ENCODE data around the gene AMBRA1.

DNA sequence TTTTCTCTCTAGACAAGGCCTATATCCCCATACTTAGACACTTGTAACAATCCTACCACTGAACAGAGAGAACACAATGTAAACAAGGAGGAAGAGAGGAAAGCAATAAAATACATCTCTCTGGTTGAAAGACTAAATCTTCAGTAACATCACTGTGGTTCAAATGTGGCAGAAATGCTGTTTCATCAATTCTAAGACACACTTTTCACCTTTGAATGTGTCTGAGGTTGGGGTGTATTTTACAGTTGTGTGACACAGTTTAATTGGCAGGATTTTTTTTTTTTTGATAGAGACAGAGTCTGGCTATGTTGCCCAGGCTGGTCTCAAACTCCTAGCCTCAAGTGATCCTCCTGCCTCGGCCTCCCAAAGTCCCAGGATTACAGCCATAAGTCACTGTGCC lies 79.5 kb downstream of the AMBRA1 start:
- TF ChIP-seq, protein P1, sequence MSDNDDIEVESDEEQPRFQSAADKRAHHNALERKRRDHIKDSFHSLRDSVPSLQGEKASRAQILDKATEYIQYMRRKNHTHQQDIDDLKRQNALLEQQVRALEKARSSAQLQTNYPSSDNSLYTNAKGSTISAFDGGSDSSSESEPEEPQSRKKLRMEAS (IDR thresholded peaks at IDR 0.05; ENCODE audit: low read depth): no peak
- TF ChIP-seq GABPA (IDR thresholded peaks at IDR 0.05; ENCODE audit: low read depth) (no peak), SIN3A (IDR thresholded peaks at IDR 0.05; ENCODE audit: borderline replicate concordance, low read depth, low read length) (no peak), YY1 (IDR thresholded peaks at IDR 0.05; ENCODE audit: low read depth) (no peak), EZH2phosphoT487 (IDR thresholded peaks at IDR 0.05; ENCODE audit: borderline replicate concordance, low read depth) (no peak), FOXM1 (IDR thresholded peaks at IDR 0.05; ENCODE audit: low read depth) (no peak), TAF1 (IDR thresholded peaks at IDR 0.05; ENCODE audit: borderline replicate concordance, low read depth, low read length) (no peak), POLR2AphosphoS5 (IDR thresholded peaks at IDR 0.05; ENCODE audit: low read depth, low read length) (no peak), JUND (IDR thresholded peaks at IDR 0.05) (no peak), RFX5 (IDR thresholded peaks at IDR 0.05; ENCODE audit: low read length) (no peak)
- TF ChIP-seq, protein P2, sequence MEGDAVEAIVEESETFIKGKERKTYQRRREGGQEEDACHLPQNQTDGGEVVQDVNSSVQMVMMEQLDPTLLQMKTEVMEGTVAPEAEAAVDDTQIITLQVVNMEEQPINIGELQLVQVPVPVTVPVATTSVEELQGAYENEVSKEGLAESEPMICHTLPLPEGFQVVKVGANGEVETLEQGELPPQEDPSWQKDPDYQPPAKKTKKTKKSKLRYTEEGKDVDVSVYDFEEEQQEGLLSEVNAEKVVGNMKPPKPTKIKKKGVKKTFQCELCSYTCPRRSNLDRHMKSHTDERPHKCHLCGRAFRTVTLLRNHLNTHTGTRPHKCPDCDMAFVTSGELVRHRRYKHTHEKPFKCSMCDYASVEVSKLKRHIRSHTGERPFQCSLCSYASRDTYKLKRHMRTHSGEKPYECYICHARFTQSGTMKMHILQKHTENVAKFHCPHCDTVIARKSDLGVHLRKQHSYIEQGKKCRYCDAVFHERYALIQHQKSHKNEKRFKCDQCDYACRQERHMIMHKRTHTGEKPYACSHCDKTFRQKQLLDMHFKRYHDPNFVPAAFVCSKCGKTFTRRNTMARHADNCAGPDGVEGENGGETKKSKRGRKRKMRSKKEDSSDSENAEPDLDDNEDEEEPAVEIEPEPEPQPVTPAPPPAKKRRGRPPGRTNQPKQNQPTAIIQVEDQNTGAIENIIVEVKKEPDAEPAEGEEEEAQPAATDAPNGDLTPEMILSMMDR (IDR thresholded peaks at IDR 0.05): no peak
- TF ChIP-seq, protein P3, sequence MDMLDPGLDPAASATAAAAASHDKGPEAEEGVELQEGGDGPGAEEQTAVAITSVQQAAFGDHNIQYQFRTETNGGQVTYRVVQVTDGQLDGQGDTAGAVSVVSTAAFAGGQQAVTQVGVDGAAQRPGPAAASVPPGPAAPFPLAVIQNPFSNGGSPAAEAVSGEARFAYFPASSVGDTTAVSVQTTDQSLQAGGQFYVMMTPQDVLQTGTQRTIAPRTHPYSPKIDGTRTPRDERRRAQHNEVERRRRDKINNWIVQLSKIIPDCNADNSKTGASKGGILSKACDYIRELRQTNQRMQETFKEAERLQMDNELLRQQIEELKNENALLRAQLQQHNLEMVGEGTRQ (IDR thresholded peaks at IDR 0.05; ENCODE audit: borderline replicate concordance, low read depth, low read length): no peak
- TF ChIP-seq, protein P4, sequence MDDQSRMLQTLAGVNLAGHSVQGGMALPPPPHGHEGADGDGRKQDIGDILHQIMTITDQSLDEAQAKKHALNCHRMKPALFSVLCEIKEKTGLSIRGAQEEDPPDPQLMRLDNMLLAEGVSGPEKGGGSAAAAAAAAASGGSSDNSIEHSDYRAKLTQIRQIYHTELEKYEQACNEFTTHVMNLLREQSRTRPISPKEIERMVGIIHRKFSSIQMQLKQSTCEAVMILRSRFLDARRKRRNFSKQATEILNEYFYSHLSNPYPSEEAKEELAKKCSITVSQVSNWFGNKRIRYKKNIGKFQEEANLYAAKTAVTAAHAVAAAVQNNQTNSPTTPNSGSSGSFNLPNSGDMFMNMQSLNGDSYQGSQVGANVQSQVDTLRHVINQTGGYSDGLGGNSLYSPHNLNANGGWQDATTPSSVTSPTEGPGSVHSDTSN (IDR thresholded peaks at IDR 0.05): no peak
